ENCODE results near the gene C20orf96.
"Not testable (repeated sequence)": the region's sequence is repeated elsewhere in the genome, so short reads cannot be mapped to it uniquely, and the experiment has no call there.

The C20orf96 gene

GRCh38 chr20:290084-290831, at the start of gene C20orf96:
Gene C20orf96, minus strand, starts transcription at chr20:290750. Its CDS starts 140 bp downstream, at chr20:290610.
- DNase-seq: peak; percentile 84

- DNase-seq: not testable (repeated sequence)
Observed at GRCh38 chr20:336040-336439, 45.5 kb upstream of the C20orf96 start.

GRCh38 chr20:334578-334977, 44.0 kb upstream of the C20orf96 start:
- DNase-seq: no peak

- peak; percentile 71 for DNase-seq
Observed at GRCh38 chr20:330233-331149, 39.9 kb upstream of the C20orf96 start.

GRCh38 chr20:329851-330232, 39.3 kb upstream of the C20orf96 start:
- no peak for DNase-seq

GRCh38 chr20:328975-329695, 38.6 kb upstream of the C20orf96 start:
- DNase-seq: no peak

GRCh38 chr20:328027-328974, 37.8 kb upstream of the C20orf96 start:
- DNase-seq: no peak

GRCh38 chr20:327186-328026, 36.9 kb upstream of the C20orf96 start:
- peak; percentile 44 for DNase-seq

- no peak for DNase-seq
Observed at GRCh38 chr20:326645-327185, 36.2 kb upstream of the C20orf96 start.

- DNase-seq: no peak
Observed at GRCh38 chr20:325889-326644, 35.5 kb upstream of the C20orf96 start.

GRCh38 chr20:325045-325888, 34.7 kb upstream of the C20orf96 start, which contains the start of gene SOX12:
Gene SOX12, plus strand, starts transcription at chr20:325552. Its CDS starts 373 bp downstream, at chr20:325925.
- peak; percentile 85 for DNase-seq

GRCh38 chr20:324177-325044, 33.9 kb upstream of the C20orf96 start:
- peak; percentile 76 for DNase-seq

GRCh38 chr20:316316-317068, 25.9 kb upstream of the C20orf96 start:
- DNase-seq: no peak

GRCh38 chr20:313948-314347, 23.4 kb upstream of the C20orf96 start:
- no peak for DNase-seq

GRCh38 chr20:313402-313801, 22.9 kb upstream of the C20orf96 start:
- DNase-seq: no peak

- no peak for DNase-seq
Observed at GRCh38 chr20:312866-313265, 22.3 kb upstream of the C20orf96 start.

- DNase-seq: no peak
Observed at GRCh38 chr20:312067-312466, 21.5 kb upstream of the C20orf96 start.

Measured in GF-D8 (cell line).